Body of pancreas (tissue), 4 donors: ENCODE results near the gene UPK3A.

ENCODE experiments used
- CTCF ChIP-seq, 7 experiments: fragments of 450-650 bp in 4 of 7; fragments of 200-600 bp in 3 of 7; sonication (generic) in 3 of 7; IDR thresholded peaks; one replicate each; pipeline ENCODE4 v1.5.1; 2016 to 2019; ENCODE audit warnings: antibody characterized with exemption in 7 of 7
- POLR2A ChIP-seq, 3 donors: fragments of 450-650 bp; IDR thresholded peaks; one replicate each; pipeline ENCODE4 v1.6.1; 2016; ENCODE audit warnings: antibody characterized with exemption in 3 of 3, mild to moderate bottlenecking in 2 of 3

DNA sequence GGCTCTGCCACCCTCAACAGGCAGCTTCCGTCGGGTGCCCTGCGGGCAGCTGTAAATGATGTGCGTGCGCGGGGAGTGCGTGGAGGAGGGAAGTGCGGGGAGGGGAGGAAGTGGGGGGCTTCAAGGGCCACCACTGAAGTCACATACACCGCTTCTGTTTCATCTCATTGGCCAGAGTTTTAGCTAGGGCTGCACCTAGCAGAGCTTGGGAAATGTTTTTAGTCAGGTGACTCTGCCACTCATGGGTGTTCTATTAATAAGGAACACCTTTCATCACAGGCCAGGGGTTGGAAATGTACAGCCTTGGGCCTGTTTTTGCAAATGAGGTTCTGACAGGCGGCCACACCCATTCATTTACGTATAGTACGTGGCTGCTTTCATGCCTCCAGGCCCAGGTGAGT, 39.6 kb downstream of the UPK3A start:
- TF ChIP-seq CTCF (IDR thresholded peaks at IDR 0.05) (no peak), POLR2A (IDR thresholded peaks at IDR 0.05) (no peak)
